ENCODE results near the gene CTDSPL.

Gene CTDSPL

GRCh38 chr3:37892927-37893600 lies 31.4 kb downstream of the CTDSPL start:
- Histone ChIP-seq H3K36me3 (ENCODE audit: control insufficient read depth in 1 of 2, insufficient read depth in 2 of 2, low read length in 2 of 2) (no peaks in the 10 kb centered on the region), H3K4me3 (ENCODE audit: low read depth in 1 of 2, low read length in 2 of 2) (no peak overlapping the region), H3K27ac (ENCODE audit: low read length) (no peak overlapping the region), H3K4me1 (ENCODE audit: control insufficient read depth in 1 of 2, insufficient read depth in 2 of 2, low read length in 2 of 2) (peaks cover 15 to 41% of the 10 kb centered on the region in 2 donors), H3K27me3 (ENCODE audit: low read depth, low read length) (no peaks in the 10 kb centered on the region), H3K9me3 (ENCODE audit: control insufficient read depth in 1 of 2, low read length in 2 of 2) (no peaks in the 10 kb centered on the region)

DNA sequence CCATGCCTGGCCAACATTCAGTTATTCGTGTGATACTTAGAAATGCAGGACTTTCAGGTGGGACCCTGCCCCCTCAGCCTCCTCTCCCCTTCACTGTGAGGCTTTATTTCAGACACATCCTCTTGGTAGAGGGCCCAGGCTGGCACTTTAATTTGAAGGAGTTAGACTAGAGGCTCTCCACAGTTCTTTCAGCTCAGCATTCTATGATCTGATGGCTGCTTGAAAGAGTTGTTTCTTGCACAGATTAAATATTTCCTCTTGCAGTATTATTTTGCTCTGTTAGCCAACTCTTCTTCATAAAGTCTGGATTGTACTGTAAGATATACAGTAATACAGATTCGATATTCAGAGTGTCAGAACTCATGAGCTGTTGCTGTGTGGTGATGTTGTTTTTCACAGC lies 35.1 kb downstream of the CTDSPL start:
- H3K9me3 ChIP-seq (ENCODE audit: control insufficient read depth in 1 of 2, low read length in 2 of 2): no peaks in the 10 kb centered on the region
- no peaks in the 10 kb centered on the region for H3K36me3 ChIP-seq (ENCODE audit: control insufficient read depth in 1 of 2, insufficient read depth in 2 of 2, low read length in 2 of 2)
- H3K27me3 ChIP-seq (ENCODE audit: low read depth, low read length): no peaks in the 10 kb centered on the region
- H3K4me3 ChIP-seq (ENCODE audit: low read depth in 1 of 2, low read length in 2 of 2): no peak overlapping the region
- peaks cover 10 to 49% of the 10 kb centered on the region in 2 donors for H3K4me1 ChIP-seq (ENCODE audit: control insufficient read depth in 1 of 2, insufficient read depth in 2 of 2, low read length in 2 of 2)
- H3K27ac ChIP-seq (ENCODE audit: low read length): no peak overlapping the region

DNA sequence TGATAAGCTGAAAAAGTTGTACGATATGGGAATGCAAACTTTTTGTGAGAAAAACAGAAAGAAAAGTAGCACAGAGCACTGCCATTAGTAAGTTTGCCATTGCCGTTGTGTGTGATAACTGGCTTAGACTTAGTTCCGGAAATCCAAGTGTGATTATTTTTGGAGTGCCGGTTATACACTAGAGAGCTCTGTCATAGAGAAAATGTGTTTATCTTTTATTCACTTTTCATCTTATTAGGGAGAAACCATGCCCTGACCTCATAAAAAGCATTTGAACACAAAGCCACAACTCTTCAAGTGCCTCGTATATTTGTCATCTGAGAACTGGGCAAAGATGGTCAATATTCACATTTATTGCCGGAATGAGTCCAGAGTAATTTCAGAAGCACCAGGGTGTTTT lies 36.1 kb downstream of the CTDSPL start:
- no peak overlapping the region for H3K27ac ChIP-seq (ENCODE audit: low read length)
- H3K27me3 ChIP-seq (ENCODE audit: low read depth, low read length): no peaks in the 10 kb centered on the region
- peaks cover 8 to 43% of the 10 kb centered on the region in 2 donors for H3K4me1 ChIP-seq (ENCODE audit: control insufficient read depth in 1 of 2, insufficient read depth in 2 of 2, low read length in 2 of 2)
- no peak overlapping the region for H3K4me3 ChIP-seq (ENCODE audit: low read depth in 1 of 2, low read length in 2 of 2)
- H3K36me3 ChIP-seq (ENCODE audit: control insufficient read depth in 1 of 2, insufficient read depth in 2 of 2, low read length in 2 of 2): no peaks in the 10 kb centered on the region
- H3K9me3 ChIP-seq (ENCODE audit: control insufficient read depth in 1 of 2, low read length in 2 of 2): no peaks in the 10 kb centered on the region

GRCh38 chr3:37898424-37898823 lies 36.7 kb downstream of the CTDSPL start:
- Histone ChIP-seq H3K27me3 (ENCODE audit: low read depth, low read length) (no peaks in the 10 kb centered on the region), H3K27ac (ENCODE audit: low read length) (no peak overlapping the region), H3K4me1 (ENCODE audit: control insufficient read depth in 1 of 2, insufficient read depth in 2 of 2, low read length in 2 of 2) (peaks cover 1 to 37% of the 10 kb centered on the region in 2 donors), H3K9me3 (ENCODE audit: control insufficient read depth in 1 of 2, low read length in 2 of 2) (no peaks in the 10 kb centered on the region), H3K36me3 (ENCODE audit: control insufficient read depth in 1 of 2, insufficient read depth in 2 of 2, low read length in 2 of 2) (no peaks in the 10 kb centered on the region), H3K4me3 (ENCODE audit: low read depth in 1 of 2, low read length in 2 of 2) (no peak overlapping the region)

GRCh38 chr3:37899101-37899707 lies 37.5 kb downstream of the CTDSPL start:
- no peak overlapping the region for H3K4me3 ChIP-seq (ENCODE audit: low read depth in 1 of 2, low read length in 2 of 2)
- H3K36me3 ChIP-seq (ENCODE audit: control insufficient read depth in 1 of 2, insufficient read depth in 2 of 2, low read length in 2 of 2): no peaks in the 10 kb centered on the region
- H3K4me1 ChIP-seq (ENCODE audit: control insufficient read depth in 1 of 2, insufficient read depth in 2 of 2, low read length in 2 of 2): peaks cover 0 to 39% of the 10 kb centered on the region in 2 donors
- H3K27ac ChIP-seq (ENCODE audit: low read length): no peak overlapping the region
- H3K9me3 ChIP-seq (ENCODE audit: control insufficient read depth in 1 of 2, low read length in 2 of 2): no peaks in the 10 kb centered on the region
- H3K27me3 ChIP-seq (ENCODE audit: low read depth, low read length): no peaks in the 10 kb centered on the region

DNA sequence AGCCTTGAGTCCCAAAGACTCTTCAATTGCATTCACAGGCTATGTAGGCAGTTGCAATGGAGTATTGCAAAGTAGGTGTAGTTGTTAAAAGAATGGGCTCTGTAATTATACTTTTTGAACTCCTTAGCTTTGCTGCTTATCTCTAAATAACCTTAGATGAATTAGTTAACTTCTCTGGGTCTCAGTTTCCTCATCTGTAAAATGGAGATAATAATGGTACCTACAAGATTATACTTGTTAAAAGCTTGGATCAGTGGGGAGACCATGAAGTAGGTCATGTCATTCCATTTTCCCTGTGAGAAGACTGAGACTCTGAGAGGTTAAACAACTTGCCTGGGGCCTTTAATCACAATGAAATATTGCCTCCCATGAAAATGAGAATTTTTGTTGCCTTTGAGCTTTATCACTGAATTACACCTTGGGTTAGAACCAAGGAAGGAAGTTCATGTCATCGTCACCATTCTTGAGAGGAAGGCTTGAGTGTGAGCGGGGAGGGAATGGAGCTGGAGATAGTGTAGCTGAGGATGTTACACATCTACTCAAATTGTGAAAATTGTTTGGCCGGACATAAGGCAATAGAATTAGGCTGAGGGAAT lies 38.1 kb downstream of the CTDSPL start:
- H3K4me1 ChIP-seq (ENCODE audit: control insufficient read depth in 1 of 2, insufficient read depth in 2 of 2, low read length in 2 of 2): peaks cover 6 to 45% of the 10 kb centered on the region in 2 donors
- no peak overlapping the region for H3K4me3 ChIP-seq (ENCODE audit: low read depth in 1 of 2, low read length in 2 of 2)
- H3K27me3 ChIP-seq (ENCODE audit: low read depth, low read length): no peaks in the 10 kb centered on the region
- H3K36me3 ChIP-seq (ENCODE audit: control insufficient read depth in 1 of 2, insufficient read depth in 2 of 2, low read length in 2 of 2): no peaks in the 10 kb centered on the region
- H3K9me3 ChIP-seq (ENCODE audit: control insufficient read depth in 1 of 2, low read length in 2 of 2): no peaks in the 10 kb centered on the region
- H3K27ac ChIP-seq (ENCODE audit: low read length): no peak overlapping the region

GRCh38 chr3:37901721-37902120 lies 40.0 kb downstream of the CTDSPL start:
- Histone ChIP-seq H3K27me3 (ENCODE audit: low read depth, low read length) (no peaks in the 10 kb centered on the region), H3K4me3 (ENCODE audit: low read depth in 1 of 2, low read length in 2 of 2) (no peak overlapping the region), H3K4me1 (ENCODE audit: control insufficient read depth in 1 of 2, insufficient read depth in 2 of 2, low read length in 2 of 2) (peaks cover 24 to 56% of the 10 kb centered on the region in 2 donors), H3K9me3 (ENCODE audit: control insufficient read depth in 1 of 2, low read length in 2 of 2) (no peaks in the 10 kb centered on the region), H3K27ac (ENCODE audit: low read length) (no peak overlapping the region), H3K36me3 (ENCODE audit: control insufficient read depth in 1 of 2, insufficient read depth in 2 of 2, low read length in 2 of 2) (no peaks in the 10 kb centered on the region)

DNA sequence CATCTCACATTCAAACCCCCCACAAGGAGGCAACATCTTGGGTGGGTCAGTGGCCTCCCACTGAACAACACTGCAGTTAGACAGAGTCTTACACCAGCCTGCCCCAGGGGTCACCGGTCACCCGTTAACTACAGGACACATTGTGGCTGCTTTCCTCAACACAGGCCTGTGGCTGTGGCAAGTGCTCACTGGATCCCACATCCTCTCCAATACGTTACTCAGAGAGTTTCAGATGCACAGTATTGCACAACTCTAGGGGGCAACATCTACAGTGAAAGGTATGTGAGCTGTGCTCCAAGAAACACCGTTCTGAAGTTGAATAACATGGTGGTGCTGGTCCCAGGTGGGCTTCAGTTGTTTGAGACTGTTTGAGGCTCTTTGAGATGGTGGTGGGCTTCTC lies 41.0 kb downstream of the CTDSPL start:
- Histone ChIP-seq H3K4me1 (ENCODE audit: control insufficient read depth in 1 of 2, insufficient read depth in 2 of 2, low read length in 2 of 2) (peaks cover 26 to 58% of the 10 kb centered on the region in 2 donors), H3K4me3 (ENCODE audit: low read depth in 1 of 2, low read length in 2 of 2) (no peak overlapping the region), H3K9me3 (ENCODE audit: control insufficient read depth in 1 of 2, low read length in 2 of 2) (no peaks in the 10 kb centered on the region), H3K36me3 (ENCODE audit: control insufficient read depth in 1 of 2, insufficient read depth in 2 of 2, low read length in 2 of 2) (no peaks in the 10 kb centered on the region), H3K27me3 (ENCODE audit: low read depth, low read length) (no peaks in the 10 kb centered on the region), H3K27ac (ENCODE audit: low read length) (no peak overlapping the region)

GRCh38 chr3:37903320-37903719 lies 41.6 kb downstream of the CTDSPL start:
- peaks cover 31 to 57% of the 10 kb centered on the region in 2 donors for H3K4me1 ChIP-seq (ENCODE audit: control insufficient read depth in 1 of 2, insufficient read depth in 2 of 2, low read length in 2 of 2)
- H3K36me3 ChIP-seq (ENCODE audit: control insufficient read depth in 1 of 2, insufficient read depth in 2 of 2, low read length in 2 of 2): no peaks in the 10 kb centered on the region
- H3K9me3 ChIP-seq (ENCODE audit: control insufficient read depth in 1 of 2, low read length in 2 of 2): no peaks in the 10 kb centered on the region
- H3K27ac ChIP-seq (ENCODE audit: low read length): no peak overlapping the region
- no peaks in the 10 kb centered on the region for H3K27me3 ChIP-seq (ENCODE audit: low read depth, low read length)
- no peak overlapping the region for H3K4me3 ChIP-seq (ENCODE audit: low read depth in 1 of 2, low read length in 2 of 2)

DNA sequence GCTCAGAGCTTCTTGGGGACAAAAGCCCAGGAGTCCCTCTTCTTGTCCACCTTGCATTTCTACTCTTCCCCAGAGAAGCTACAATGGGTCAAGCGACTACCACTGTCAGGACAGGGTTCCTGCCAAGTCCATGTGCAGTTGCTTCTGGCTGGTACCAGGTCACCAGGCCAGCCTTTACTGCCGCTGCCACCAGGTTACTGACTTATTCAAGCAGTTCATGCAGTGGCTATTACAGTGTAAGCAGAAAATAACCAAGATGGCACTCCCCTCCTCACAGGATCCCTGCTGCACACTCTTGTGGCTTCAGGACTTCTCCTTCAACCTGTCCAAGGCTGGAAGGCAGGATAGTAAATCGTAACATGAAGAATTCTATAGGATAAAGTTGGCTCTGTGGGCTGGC lies 42.1 kb downstream of the CTDSPL start:
- no peak overlapping the region for H3K27ac ChIP-seq (ENCODE audit: low read length)

GRCh38 chr3:37904601-37905000 lies 42.9 kb downstream of the CTDSPL start:
- no peaks in the 10 kb centered on the region for H3K9me3 ChIP-seq (ENCODE audit: control insufficient read depth in 1 of 2, low read length in 2 of 2)
- no peaks in the 10 kb centered on the region for H3K27me3 ChIP-seq (ENCODE audit: low read depth, low read length)
- no peaks in the 10 kb centered on the region for H3K36me3 ChIP-seq (ENCODE audit: control insufficient read depth in 1 of 2, insufficient read depth in 2 of 2, low read length in 2 of 2)
- H3K4me1 ChIP-seq (ENCODE audit: control insufficient read depth in 1 of 2, insufficient read depth in 2 of 2, low read length in 2 of 2): peaks cover 31 to 45% of the 10 kb centered on the region in 2 donors
- peak overlapping the region; percentile 22 for H3K27ac ChIP-seq (ENCODE audit: low read length)
- no peak overlapping the region for H3K4me3 ChIP-seq (ENCODE audit: low read depth in 1 of 2, low read length in 2 of 2)

More for the DNA sequence above, 42.1 kb downstream of the CTDSPL start:
- H3K4me3 ChIP-seq (ENCODE audit: low read depth in 1 of 2, low read length in 2 of 2): no peak overlapping the region
- H3K27me3 ChIP-seq (ENCODE audit: low read depth, low read length): no peaks in the 10 kb centered on the region
- peaks cover 31 to 54% of the 10 kb centered on the region in 2 donors for H3K4me1 ChIP-seq (ENCODE audit: control insufficient read depth in 1 of 2, insufficient read depth in 2 of 2, low read length in 2 of 2)
- no peaks in the 10 kb centered on the region for H3K9me3 ChIP-seq (ENCODE audit: control insufficient read depth in 1 of 2, low read length in 2 of 2)
- H3K36me3 ChIP-seq (ENCODE audit: control insufficient read depth in 1 of 2, insufficient read depth in 2 of 2, low read length in 2 of 2): no peaks in the 10 kb centered on the region
